ENCODE data around the gene OSBPL9.
"Not testable (repeated sequence)": the region's sequence is repeated elsewhere in the genome, so short reads cannot be mapped to it uniquely, and the experiment has no call there.

Gene OSBPL9

GRCh38 chr1:51636191-51636590, 19.3 kb downstream of the OSBPL9 start:
- no peak for DNase-seq (ENCODE audit: low read depth in 4 of 4, low spot score in 1 of 4)

GRCh38 chr1:51636764-51637522, 20.1 kb downstream of the OSBPL9 start:
- no peak for DNase-seq (ENCODE audit: low read depth in 4 of 4, low spot score in 1 of 4)

GRCh38 chr1:51638350-51638749, 21.5 kb downstream of the OSBPL9 start:
- DNase-seq (ENCODE audit: low read depth in 4 of 4, low spot score in 1 of 4) = no peak

- no peak for DNase-seq (ENCODE audit: low read depth in 4 of 4, low spot score in 1 of 4)
Measured at GRCh38 chr1:51639694-51640093, 22.8 kb downstream of the OSBPL9 start.

- no peak for DNase-seq (ENCODE audit: low read depth in 4 of 4, low spot score in 1 of 4)
Measured at GRCh38 chr1:51641096-51641495, 24.2 kb downstream of the OSBPL9 start.

GRCh38 chr1:51642739-51643142, 25.8 kb downstream of the OSBPL9 start:
- no peak for DNase-seq (ENCODE audit: low read depth in 4 of 4, low spot score in 1 of 4)

- DNase-seq (ENCODE audit: low read depth in 4 of 4, low spot score in 1 of 4) = no peak
Measured at GRCh38 chr1:51643362-51643761, 26.5 kb downstream of the OSBPL9 start.

- DNase-seq (ENCODE audit: low read depth in 4 of 4, low spot score in 1 of 4) = no peak
Measured at GRCh38 chr1:51644020-51644419, 27.1 kb downstream of the OSBPL9 start.

GRCh38 chr1:51644533-51645197, 27.8 kb downstream of the OSBPL9 start:
- DNase-seq (ENCODE audit: low read depth in 4 of 4, low spot score in 1 of 4) = no peak

GRCh38 chr1:51646592-51646991, 29.7 kb downstream of the OSBPL9 start:
- DNase-seq (ENCODE audit: low read depth in 4 of 4, low spot score in 1 of 4) = not testable (repeated sequence)

- DNase-seq (ENCODE audit: low read depth in 4 of 4, low spot score in 1 of 4) = no peak
Measured at GRCh38 chr1:51648180-51649109, 31.6 kb downstream of the OSBPL9 start.

GRCh38 chr1:51649593-51650091, 32.8 kb downstream of the OSBPL9 start:
- DNase-seq (ENCODE audit: low read depth in 4 of 4, low spot score in 1 of 4) = no peak

- DNase-seq (ENCODE audit: low read depth in 4 of 4, low spot score in 1 of 4) = no peak
Measured at GRCh38 chr1:51650198-51650597, 33.3 kb downstream of the OSBPL9 start.

- no peak for DNase-seq (ENCODE audit: low read depth in 4 of 4, low spot score in 1 of 4)
Measured at GRCh38 chr1:51651552-51651942, 34.7 kb downstream of the OSBPL9 start.

- no peak for DNase-seq (ENCODE audit: low read depth in 4 of 4, low spot score in 1 of 4)
Measured at GRCh38 chr1:51652599-51652998, 35.7 kb downstream of the OSBPL9 start.

- DNase-seq (ENCODE audit: low read depth in 4 of 4, low spot score in 1 of 4) = no peak
Measured at GRCh38 chr1:51653127-51653526, 36.2 kb downstream of the OSBPL9 start.

GRCh38 chr1:51654000-51654399, 37.1 kb downstream of the OSBPL9 start:
- DNase-seq (ENCODE audit: low read depth in 4 of 4, low spot score in 1 of 4) = no peak

- no peak for DNase-seq (ENCODE audit: low read depth in 4 of 4, low spot score in 1 of 4)
Measured at GRCh38 chr1:51656374-51656773, 39.5 kb downstream of the OSBPL9 start.

- DNase-seq (ENCODE audit: low read depth in 4 of 4, low spot score in 1 of 4) = no peak
Measured at GRCh38 chr1:51660580-51660979, 43.7 kb downstream of the OSBPL9 start.

- no peak for DNase-seq (ENCODE audit: low read depth in 4 of 4, low spot score in 1 of 4)
Measured at GRCh38 chr1:51661081-51661518, 44.2 kb downstream of the OSBPL9 start.

- no peak for DNase-seq (ENCODE audit: low read depth in 4 of 4, low spot score in 1 of 4)
Measured at GRCh38 chr1:51663105-51663504, 46.2 kb downstream of the OSBPL9 start.

Measured in stimulated activated CD4-positive, alpha-beta T cell treated with anti-CD3 and anti-CD28 coated beads, Interleukin-1b, Interleukin-23, amount 100 ng/mL, for 24 hours (primary cell).